ENCODE measurements around the gene NR2E3. TPM values are rescaled to one million over a fixed set of nuclear protein-coding genes. Genes with fewer than 3 reads are reported as not detected.
A peak's percentile ranks its signal among the peaks of the same experiment; 100 is the strongest.

The NR2E3 gene
- polyA plus RNA-seq, 1 donor from 2014 or later, result not detected

- H3K9ac ChIP-seq (ENCODE audit: low read length), result no peak overlapping the region
- H3K4me2 ChIP-seq (ENCODE audit: low read length), result no peak overlapping the region
- no peak overlapping the region for H3K4me3 ChIP-seq (ENCODE audit: low read length)
- no peaks in the 10 kb centered on the region for H3F3A ChIP-seq (ENCODE audit: insufficient read depth, low read length, poor library complexity, severe bottlenecking)
- no peaks in the 10 kb centered on the region for H4K20me1 ChIP-seq (ENCODE audit: insufficient read depth)
- no peak overlapping the region for H2AFZ ChIP-seq (ENCODE audit: low read depth, low read length)
- H3K27ac ChIP-seq (ENCODE audit: low read length), result no peak overlapping the region
- TF ChIP-seq, protein P1, sequence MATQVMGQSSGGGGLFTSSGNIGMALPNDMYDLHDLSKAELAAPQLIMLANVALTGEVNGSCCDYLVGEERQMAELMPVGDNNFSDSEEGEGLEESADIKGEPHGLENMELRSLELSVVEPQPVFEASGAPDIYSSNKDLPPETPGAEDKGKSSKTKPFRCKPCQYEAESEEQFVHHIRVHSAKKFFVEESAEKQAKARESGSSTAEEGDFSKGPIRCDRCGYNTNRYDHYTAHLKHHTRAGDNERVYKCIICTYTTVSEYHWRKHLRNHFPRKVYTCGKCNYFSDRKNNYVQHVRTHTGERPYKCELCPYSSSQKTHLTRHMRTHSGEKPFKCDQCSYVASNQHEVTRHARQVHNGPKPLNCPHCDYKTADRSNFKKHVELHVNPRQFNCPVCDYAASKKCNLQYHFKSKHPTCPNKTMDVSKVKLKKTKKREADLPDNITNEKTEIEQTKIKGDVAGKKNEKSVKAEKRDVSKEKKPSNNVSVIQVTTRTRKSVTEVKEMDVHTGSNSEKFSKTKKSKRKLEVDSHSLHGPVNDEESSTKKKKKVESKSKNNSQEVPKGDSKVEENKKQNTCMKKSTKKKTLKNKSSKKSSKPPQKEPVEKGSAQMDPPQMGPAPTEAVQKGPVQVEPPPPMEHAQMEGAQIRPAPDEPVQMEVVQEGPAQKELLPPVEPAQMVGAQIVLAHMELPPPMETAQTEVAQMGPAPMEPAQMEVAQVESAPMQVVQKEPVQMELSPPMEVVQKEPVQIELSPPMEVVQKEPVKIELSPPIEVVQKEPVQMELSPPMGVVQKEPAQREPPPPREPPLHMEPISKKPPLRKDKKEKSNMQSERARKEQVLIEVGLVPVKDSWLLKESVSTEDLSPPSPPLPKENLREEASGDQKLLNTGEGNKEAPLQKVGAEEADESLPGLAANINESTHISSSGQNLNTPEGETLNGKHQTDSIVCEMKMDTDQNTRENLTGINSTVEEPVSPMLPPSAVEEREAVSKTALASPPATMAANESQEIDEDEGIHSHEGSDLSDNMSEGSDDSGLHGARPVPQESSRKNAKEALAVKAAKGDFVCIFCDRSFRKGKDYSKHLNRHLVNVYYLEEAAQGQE (IDR thresholded peaks at IDR 0.05; ENCODE audit: borderline replicate concordance), result no peak
- no peak for TF ChIP-seq TAF1 (IDR thresholded peaks at IDR 0.05; ENCODE audit: low read depth)
- no peak for TF ChIP-seq POLR2AphosphoS5 (IDR thresholded peaks at IDR 0.05)
- TF ChIP-seq MXI1 (conservative IDR thresholded peaks at IDR 0.05; ENCODE audit: poor library complexity, severe bottlenecking), result no peak
- no peaks in the 10 kb centered on the region for H3K79me2 ChIP-seq (replicated peaks; ENCODE audit: insufficient read depth, low read length)
- H3K9me2 ChIP-seq (ENCODE audit: insufficient read depth, low read length), result no peaks in the 10 kb centered on the region
- H3K9me3 ChIP-seq (ENCODE audit: low read length), result no peaks in the 10 kb centered on the region
- no peaks in the 10 kb centered on the region for H3K36me3 ChIP-seq (ENCODE audit: insufficient read depth, low read length)
- no peaks in the 10 kb centered on the region for H3K27me3 ChIP-seq (ENCODE audit: insufficient read depth, low read depth, low read length)
These were observed 10.2 kb upstream of the NR2E3 start for GRCh38 chr15:71800190-71800589.

- no peaks in the 10 kb centered on the region for H3K9me3 ChIP-seq (ENCODE audit: low read length)
- H4K20me1 ChIP-seq (ENCODE audit: insufficient read depth), result no peaks in the 10 kb centered on the region
- H3K9ac ChIP-seq (ENCODE audit: low read length), result no peak overlapping the region
- no peak for TF ChIP-seq EZH2 (IDR thresholded peaks at IDR 0.05; ENCODE audit: borderline replicate concordance, insufficient read depth, low read length, poor library complexity, severe bottlenecking)
- TF ChIP-seq TAF1 (IDR thresholded peaks at IDR 0.05; ENCODE audit: low read depth), result no peak
- TF ChIP-seq SMC3 (conservative IDR thresholded peaks at IDR 0.05; ENCODE audit: poor library complexity), result peak; percentile 98
- TF ChIP-seq POLR2AphosphoS5 (IDR thresholded peaks at IDR 0.05), result no peak
- TF ChIP-seq, protein P2, sequence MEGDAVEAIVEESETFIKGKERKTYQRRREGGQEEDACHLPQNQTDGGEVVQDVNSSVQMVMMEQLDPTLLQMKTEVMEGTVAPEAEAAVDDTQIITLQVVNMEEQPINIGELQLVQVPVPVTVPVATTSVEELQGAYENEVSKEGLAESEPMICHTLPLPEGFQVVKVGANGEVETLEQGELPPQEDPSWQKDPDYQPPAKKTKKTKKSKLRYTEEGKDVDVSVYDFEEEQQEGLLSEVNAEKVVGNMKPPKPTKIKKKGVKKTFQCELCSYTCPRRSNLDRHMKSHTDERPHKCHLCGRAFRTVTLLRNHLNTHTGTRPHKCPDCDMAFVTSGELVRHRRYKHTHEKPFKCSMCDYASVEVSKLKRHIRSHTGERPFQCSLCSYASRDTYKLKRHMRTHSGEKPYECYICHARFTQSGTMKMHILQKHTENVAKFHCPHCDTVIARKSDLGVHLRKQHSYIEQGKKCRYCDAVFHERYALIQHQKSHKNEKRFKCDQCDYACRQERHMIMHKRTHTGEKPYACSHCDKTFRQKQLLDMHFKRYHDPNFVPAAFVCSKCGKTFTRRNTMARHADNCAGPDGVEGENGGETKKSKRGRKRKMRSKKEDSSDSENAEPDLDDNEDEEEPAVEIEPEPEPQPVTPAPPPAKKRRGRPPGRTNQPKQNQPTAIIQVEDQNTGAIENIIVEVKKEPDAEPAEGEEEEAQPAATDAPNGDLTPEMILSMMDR (IDR thresholded peaks at IDR 0.05; ENCODE audit: poor library complexity, severe bottlenecking), result peak; percentile 94
- TF ChIP-seq MXI1 (conservative IDR thresholded peaks at IDR 0.05; ENCODE audit: poor library complexity, severe bottlenecking), result no peak
- TF ChIP-seq, protein P1 (IDR thresholded peaks at IDR 0.05; ENCODE audit: borderline replicate concordance), result no peak
- TF ChIP-seq RAD21 (conservative IDR thresholded peaks at IDR 0.05), result peak; percentile 98
- TF ChIP-seq EP300 (conservative IDR thresholded peaks at IDR 0.05; ENCODE audit: poor library complexity, severe bottlenecking), result no peak
- no peaks in the 10 kb centered on the region for H3F3A ChIP-seq (ENCODE audit: insufficient read depth, low read length, poor library complexity, severe bottlenecking)
- no peaks in the 10 kb centered on the region for H3K79me2 ChIP-seq (replicated peaks; ENCODE audit: insufficient read depth, low read length)
- no peak overlapping the region for H3K4me2 ChIP-seq (ENCODE audit: low read length)
- no peaks in the 10 kb centered on the region for H3K27me3 ChIP-seq (ENCODE audit: insufficient read depth, low read depth, low read length)
- H3K4me3 ChIP-seq (ENCODE audit: low read length), result no peak overlapping the region
- H3K27ac ChIP-seq (ENCODE audit: low read length), result no peak overlapping the region
- H3K36me3 ChIP-seq (ENCODE audit: insufficient read depth, low read length), result no peaks in the 10 kb centered on the region
- H3K9me2 ChIP-seq (ENCODE audit: insufficient read depth, low read length), result no peaks in the 10 kb centered on the region
- H2AFZ ChIP-seq (ENCODE audit: low read depth, low read length), result no peak overlapping the region
These were observed 9.3 kb upstream of the NR2E3 start for GRCh38 chr15:71800835-71801745.
